ENCODE data around the gene SLC1A2. TPM values are rescaled to one million over a fixed set of nuclear protein-coding genes. Genes with fewer than 3 reads are reported as not detected.

The SLC1A2 gene
- 0.01 to 0.14 TPM (median 0.06 TPM) in 5 replicates for total RNA-seq (2022; extraction: Qiagen RNA extraction)

GRCh38 chr11:35419184-35419829 is at the start of gene SLC1A2:
SLC1A2 (minus strand) TSS chr11:35419558; CDS start chr11:35418966, 592 bp downstream.

Other genes starting within 250 kb of the SLC1A2 start
- 0.03 to 0.05 TPM in 2 of 5 replicates, not detected in the others for gene PAMR1, start 106.1 kb upstream of the SLC1A2 start, total RNA-seq (2022; extraction: Qiagen RNA extraction)
- 28.2 to 41.0 TPM (median 39.8 TPM) in 5 replicates for gene FJX1, start 198.9 kb upstream of the SLC1A2 start, total RNA-seq (2022; extraction: Qiagen RNA extraction)
- gene TRIM44, start 243.2 kb upstream of the SLC1A2 start, total RNA-seq (2022; extraction: Qiagen RNA extraction), result 21.9 to 28.1 TPM (median 23.8 TPM) in 5 replicates